GM19099 (cell line): ENCODE results near the gene DBI.

Source experiments
- POLR2A ChIP-seq: IDR thresholded peaks from 3 replicates; pipeline ENCODE4 v1.6.1; 2011; ENCODE audit warnings: low read depth; ENCODE audit not compliant: insufficient read length; ENCODE audit errors: extremely low read depth

The DBI gene

DNA sequence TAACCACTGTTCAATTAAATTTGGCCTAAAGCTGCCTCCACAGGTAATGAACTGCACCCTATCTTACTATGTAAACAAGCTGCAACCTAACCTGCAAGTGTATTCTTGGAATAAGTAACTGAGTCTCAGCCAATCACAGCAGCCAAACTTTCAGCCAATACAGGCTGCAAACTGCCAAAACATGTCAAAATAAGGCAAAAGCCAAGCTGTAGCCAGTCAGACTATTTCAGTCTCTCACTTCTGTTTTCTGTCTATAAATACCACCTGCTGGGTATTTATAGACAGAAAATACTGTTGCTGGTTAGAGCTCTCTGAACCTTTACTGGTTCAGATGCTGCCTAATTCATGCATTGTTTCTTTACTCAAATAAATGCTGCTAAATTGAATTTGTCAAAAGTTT, 14.4 kb upstream of the DBI start:
- TF ChIP-seq POLR2A = peak; percentile 50

DNA sequence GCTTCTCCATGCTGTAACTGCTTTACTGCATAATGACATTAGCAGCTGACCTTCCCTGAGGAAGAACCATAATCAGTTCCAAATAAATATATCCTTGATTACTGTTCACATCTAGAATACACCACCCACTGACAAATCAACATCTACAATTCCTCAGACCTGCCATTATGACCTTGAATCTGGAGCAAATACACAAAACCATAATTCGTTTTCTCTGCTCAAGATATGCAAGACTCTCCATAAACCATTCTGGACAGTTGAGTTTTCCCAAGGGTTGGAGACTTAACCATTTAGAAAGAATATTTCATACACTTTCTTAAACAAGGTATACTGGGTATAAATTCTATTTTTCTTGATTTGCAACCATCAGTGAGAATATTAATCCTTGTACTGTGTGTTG, 11.9 kb upstream of the DBI start:
- no peak for TF ChIP-seq POLR2A

GRCh38 chr2:119359774-119360173, 7.0 kb upstream of the DBI start:
- no peak for TF ChIP-seq POLR2A

- TF ChIP-seq POLR2A = no peak
Observed at GRCh38 chr2:119360423-119360966, 6.3 kb upstream of the DBI start.

DNA sequence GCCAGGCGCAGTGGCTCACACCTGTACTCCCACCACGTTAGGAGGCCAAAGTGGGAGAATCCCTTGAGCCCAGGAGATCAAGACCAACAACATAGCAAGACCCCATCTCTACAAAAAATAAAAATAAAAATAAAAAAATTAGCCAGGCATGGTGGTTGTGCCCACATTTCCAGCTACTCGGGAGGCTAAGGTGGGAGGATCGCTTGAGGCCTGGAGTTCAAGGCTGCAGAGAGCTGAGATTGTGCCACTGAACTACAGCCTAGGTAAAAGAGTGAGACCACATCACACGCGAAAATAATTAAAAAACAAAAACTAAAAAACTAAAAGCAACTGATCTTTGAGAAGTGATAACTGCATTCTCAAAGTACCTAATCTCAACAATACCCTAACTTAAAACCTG, 2.0 kb upstream of the DBI start:
- no peak for TF ChIP-seq POLR2A

DNA sequence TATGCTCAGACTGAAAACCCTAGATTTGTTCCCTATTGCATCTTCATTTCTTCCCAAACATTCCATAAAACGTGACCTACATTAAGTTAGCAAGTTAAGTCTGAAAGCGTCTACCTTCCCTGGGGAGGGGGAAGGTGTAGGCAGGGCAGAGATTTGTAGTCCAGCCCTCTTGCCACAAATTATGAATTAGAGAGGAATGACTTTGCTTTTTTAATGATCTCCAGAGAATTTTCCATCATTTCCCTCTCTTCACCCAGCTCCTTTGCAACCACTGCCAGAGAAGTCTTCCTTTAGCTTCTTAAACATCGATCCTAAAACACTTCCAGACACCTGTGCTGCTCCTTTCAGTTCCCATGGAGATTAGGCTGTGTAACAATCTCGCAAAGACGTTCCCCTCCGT, 1.3 kb upstream of the DBI start:
- TF ChIP-seq POLR2A = no peak

- TF ChIP-seq POLR2A = no peak
Observed at GRCh38 chr2:119366161-119366648, 572 bp upstream of the DBI start.

DNA sequence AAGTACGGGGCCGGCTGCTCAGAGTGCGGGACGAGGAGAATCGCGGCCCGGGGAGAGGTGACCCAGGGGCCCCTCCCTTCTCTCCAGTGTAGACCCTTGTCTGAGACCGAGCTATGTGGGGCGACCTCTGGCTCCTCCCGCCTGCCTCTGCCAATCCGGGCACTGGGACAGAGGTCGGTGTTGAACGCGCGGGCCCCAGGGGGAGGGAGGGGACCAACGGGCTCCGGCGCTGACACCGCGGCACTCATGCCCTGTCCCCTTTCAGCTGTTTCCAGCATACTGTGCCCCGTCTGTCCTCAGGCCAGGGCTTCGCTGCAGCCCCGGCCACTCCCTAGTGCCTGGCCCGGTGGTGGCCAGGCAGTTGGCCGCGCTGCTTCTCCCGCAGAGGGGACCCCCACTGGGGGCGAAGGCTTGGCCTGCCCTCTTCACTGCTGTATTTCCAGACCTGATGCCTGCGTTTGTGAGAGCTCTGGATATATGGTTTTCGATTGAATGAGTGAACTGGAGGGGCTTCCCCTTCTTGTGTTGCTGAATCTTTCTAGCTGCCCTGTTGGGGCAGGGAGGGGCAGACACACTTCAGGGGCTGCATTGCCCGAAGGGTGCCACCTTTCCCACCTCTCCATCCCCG, 809 bp downstream of the DBI start:
- no peak for TF ChIP-seq POLR2A

- TF ChIP-seq POLR2A = no peak
Observed at GRCh38 chr2:119369845-119370244, 3.1 kb downstream of the DBI start.

GRCh38 chr2:119371111-119371510, 4.3 kb downstream of the DBI start:
- TF ChIP-seq POLR2A = no peak

DNA sequence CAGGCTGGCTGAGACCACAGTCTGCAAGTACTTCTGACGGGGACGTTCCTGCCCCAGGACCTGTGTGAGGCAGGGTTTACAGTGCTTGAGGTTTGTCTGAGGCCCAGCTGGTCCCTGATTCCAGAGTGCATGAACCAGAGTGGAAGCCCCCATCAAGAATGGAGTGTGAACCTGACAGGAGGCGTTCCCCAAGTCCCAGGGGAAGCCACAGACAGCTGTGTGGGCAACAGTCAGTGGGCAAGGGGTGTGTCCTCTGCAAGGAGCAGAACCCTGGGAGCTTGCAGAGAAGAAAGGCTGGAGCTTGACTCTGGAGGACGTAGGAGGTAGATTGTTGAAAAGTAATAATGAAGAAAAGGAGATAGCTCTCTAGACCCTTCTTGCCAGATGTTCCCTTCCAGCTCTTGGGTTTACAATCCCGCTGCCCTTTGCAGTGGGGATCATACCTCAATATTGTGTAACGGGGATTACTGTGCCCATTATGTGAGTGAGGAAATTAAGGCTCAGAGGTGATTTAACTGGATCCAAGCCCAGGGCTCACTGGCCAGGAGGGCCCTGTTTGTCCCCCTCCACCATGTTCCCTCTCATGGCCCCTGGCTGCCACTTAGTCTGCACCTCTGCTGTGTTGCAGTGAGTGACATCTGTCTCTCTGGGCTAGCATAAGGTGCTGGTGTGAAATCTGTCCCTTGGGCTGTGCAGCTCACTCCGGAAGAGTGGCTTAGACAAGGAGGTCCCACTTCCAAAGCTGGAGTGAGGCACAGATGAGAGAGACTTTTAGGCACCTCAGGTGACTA, 6.2 kb downstream of the DBI start:
- peak; percentile 12 for TF ChIP-seq POLR2A

- TF ChIP-seq POLR2A = no peak
Observed at GRCh38 chr2:119376810-119377209, 10.0 kb downstream of the DBI start.

DNA sequence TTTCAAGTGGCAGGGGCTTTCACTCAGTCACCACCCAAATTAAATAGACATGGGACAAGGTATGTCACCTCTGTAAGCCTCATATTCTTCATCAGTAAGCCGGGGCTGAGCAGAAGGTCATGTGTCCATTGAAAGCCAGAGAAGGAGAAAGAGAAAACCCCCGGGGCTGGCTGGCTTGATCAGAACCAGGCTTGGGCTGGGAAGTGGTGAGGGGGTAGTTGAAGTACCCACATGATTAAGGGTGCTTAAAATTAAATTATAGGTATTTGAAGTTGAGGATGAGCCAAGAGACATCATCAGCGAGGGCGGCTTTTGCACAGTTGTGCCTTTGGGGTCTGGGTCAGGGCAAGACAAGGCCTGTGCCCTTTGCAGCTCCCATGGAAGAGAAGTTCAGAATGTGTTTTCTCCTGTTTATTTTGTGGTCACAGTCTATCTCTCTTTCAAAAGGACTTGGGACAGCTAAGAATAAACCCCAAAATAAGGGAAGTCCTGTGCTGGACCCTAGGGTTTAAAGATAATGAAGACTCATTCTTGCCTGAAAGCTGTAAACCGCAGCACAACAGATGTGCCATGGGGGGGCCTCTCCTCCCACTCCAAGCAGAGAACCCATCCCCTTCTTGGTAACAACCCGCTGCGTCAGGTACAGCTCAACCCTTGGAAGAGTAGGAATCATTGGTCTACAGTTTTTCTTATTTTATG, 10.7 kb downstream of the DBI start:
- no peak for TF ChIP-seq POLR2A

- TF ChIP-seq POLR2A = no peak
Observed at GRCh38 chr2:119377993-119378345, 11.2 kb downstream of the DBI start.

DNA sequence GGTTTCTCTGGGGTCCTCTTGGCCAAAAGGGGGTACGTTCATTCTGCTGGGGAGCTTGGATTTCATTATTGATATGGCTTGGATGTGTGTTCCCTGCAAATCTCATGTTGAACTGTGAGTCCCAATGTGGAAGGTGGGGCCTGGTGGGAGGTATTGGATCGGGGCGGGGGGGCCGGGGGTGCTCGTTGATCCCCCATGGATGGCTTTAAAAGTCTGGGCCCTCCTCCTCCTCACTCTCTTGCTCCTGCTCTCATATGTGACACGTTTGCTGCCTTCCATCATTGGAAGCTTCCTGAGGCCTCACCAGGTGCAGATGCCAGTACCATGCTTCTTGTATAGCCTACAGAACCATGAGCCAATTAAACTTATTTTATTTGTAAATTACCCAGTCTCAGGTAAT, 11.8 kb downstream of the DBI start:
- no peak for TF ChIP-seq POLR2A
